ENCODE data around the gene DNAJC1. TPM values are rescaled to one million over a fixed set of nuclear protein-coding genes. Genes with fewer than 3 reads are reported as not detected.

Gene DNAJC1
- total and polyA plus RNA-seq, 2 of the 8 experiments (the other 6 are each of a cell fraction or from before 2014, with no cell fraction given), result 6.8 to 14.8 TPM

DNA sequence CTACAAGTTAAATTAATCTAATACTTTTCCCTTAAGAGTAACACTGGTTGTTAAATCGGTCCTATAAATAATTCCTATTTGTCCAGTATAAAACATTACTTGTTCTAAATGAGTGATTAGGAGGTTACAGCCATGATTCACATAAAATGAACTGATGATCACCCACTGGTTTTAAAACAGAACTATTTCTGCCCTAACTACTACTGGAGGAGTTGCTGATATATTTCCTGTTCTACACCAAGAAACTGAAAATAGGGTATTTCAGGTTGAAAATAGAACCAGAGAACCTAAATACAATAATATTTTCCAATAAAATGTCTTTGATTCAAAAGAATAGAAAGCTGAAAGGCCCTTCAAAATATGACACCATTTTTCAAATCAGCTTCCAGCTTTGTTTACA is 30.9 kb downstream of the DNAJC1 start:
- Histone ChIP-seq H3K4ac (replicated peaks; ENCODE audit: insufficient read length, low read depth, low read length) (no peak overlapping the region), H4K5ac (ENCODE audit: insufficient read length, low read depth, low read length) (no peak overlapping the region), H3K23me2 (ENCODE audit: low read depth, low read length) (no peaks in the 10 kb centered on the region; the same call in 1 of the 2 replicates), H4K91ac (replicated peaks; ENCODE audit: insufficient read length, low read length) (no peak overlapping the region), H3K4me3 (ENCODE audit: extremely low read depth in 1 of 4, insufficient read depth in 2 of 4, low read depth in 3 of 4, low read length in 4 of 4) (no peak overlapping the region), H3K36me3 (ENCODE audit: control insufficient read depth in 2 of 4, insufficient read depth in 4 of 4, low read length in 3 of 4) (no peaks in the 10 kb centered on the region), H3K4me1 (replicated peaks in 1 of 4; ENCODE audit: control insufficient read depth in 3 of 4, insufficient read depth in 4 of 4, low read length in 3 of 4) (peaks cover 0 to 10% (median 3%) of the 10 kb centered on the region in 4 experiments; a peak in 4 of 7 replicates), H3K56ac (replicated peaks; ENCODE audit: insufficient read length, low read depth, low read length) (no peak overlapping the region), H2BK15ac (ENCODE audit: low read length) (no peak overlapping the region), H3K9me3 (ENCODE audit: insufficient read depth in 2 of 2, low read depth in 1 of 2, low read length in 1 of 2) (no peaks in the 10 kb centered on the region), H3K18ac (ENCODE audit: extremely low read depth, low read length) (no peak overlapping the region), H3K79me1 (ENCODE audit: low read depth, low read length) (no peaks in the 10 kb centered on the region), H3K9ac (replicated peaks in 1 of 4; ENCODE audit: extremely low read depth in 1 of 4, low read depth in 3 of 4, low read length in 3 of 4) (no peak overlapping the region), H2AFZ (ENCODE audit: low read length) (no peak overlapping the region), H4K8ac (ENCODE audit: extremely low read depth, insufficient read depth, low read length) (no peak overlapping the region), H3K4me2 (ENCODE audit: insufficient read depth in 1 of 2, low read depth in 2 of 2, low read length in 2 of 2) (no peak overlapping the region), H2BK12ac (ENCODE audit: low read depth, low read length) (no peak overlapping the region), H4K20me1 (replicated peaks in 1 of 2; ENCODE audit: control insufficient read depth in 1 of 2, insufficient read depth in 2 of 2, low read length in 2 of 2) (no peaks in the 10 kb centered on the region), H3K23ac (ENCODE audit: insufficient read length) (no peak overlapping the region), H3K27me3 (replicated peaks in 1 of 4; ENCODE audit: control insufficient read depth in 3 of 4, extremely low read depth in 1 of 4, insufficient read depth in 3 of 4, low read length in 3 of 4) (no peaks in the 10 kb centered on the region), H3K27ac (ENCODE audit: low read depth, low read length) (no peak overlapping the region), H2AK5ac (ENCODE audit: low read depth, low read length) (no peak overlapping the region), H3K14ac (ENCODE audit: insufficient read length) (no peak overlapping the region), H2BK120ac (replicated peaks; ENCODE audit: low read depth, low read length) (no peak overlapping the region), H3K79me2 (ENCODE audit: control insufficient read depth in 1 of 2, insufficient read depth in 2 of 2, low read length in 2 of 2) (peaks cover 0 to 9% of the 10 kb centered on the region in 2 experiments; a peak in 1 of 4 replicates), H2BK20ac (ENCODE audit: low read length) (no peak overlapping the region), H2BK5ac (ENCODE audit: low read depth, low read length) (no peak overlapping the region)
- WGBS, 2 experiments (ENCODE audit: extremely low coverage in 1 of 2, insufficient coverage in 1 of 2, insufficient read length in 1 of 2, insufficient replicate concordance in 2 of 2, low coverage in 1 of 2, low lambda C conversion rate in 2 of 2, missing lambda C conversion rate in 1 of 2), result 90% methylated on average over 1 of the region's 1 CpG; no CpG with 5 or more reads in 1 of the 2 experiments
- DNase-seq (ENCODE audit: low read depth in 1 of 2, low spot score in 2 of 2) (no peak), FAIRE-seq (no peak)
- ChIA-PET CTCF (ENCODE audit: partially characterized antibody) (no interaction called here), POLR2A (ENCODE audit: partially characterized antibody) (no interaction called here)
- TF ChIP-seq ATF3 (IDR thresholded peaks at IDR 0.05; ENCODE audit: insufficient read depth, low read depth, low read length), result no peak
- no peak for TF ChIP-seq KDM1A (IDR thresholded peaks at IDR 0.05; ENCODE audit: borderline replicate concordance, low read length)
- TF ChIP-seq, protein P1, sequence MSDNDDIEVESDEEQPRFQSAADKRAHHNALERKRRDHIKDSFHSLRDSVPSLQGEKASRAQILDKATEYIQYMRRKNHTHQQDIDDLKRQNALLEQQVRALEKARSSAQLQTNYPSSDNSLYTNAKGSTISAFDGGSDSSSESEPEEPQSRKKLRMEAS (IDR thresholded peaks at IDR 0.05), result no peak
- no peak for TF ChIP-seq ASH2L (IDR thresholded peaks at IDR 0.05; ENCODE audit: low read length)
